CD4-positive, alpha-beta T cell treated with Interferon alpha-2 for 1 hour (primary cell): Measurements from ENCODE around the gene HSD17B7.

Experiments used
- DNase-seq, 2 donors: peaks; one replicate each; pipeline ENCODE4 v3.0.0-alpha.2; 2020 to 2022

The HSD17B7 gene

GRCh38 chr1:162861101-162861500 is 70.6 kb downstream of the HSD17B7 start, which contains the start of gene CCDC190:
Gene CCDC190 (minus strand): TSS chr1:162861175. CDS start chr1:162859646, 1,529 bp downstream.
- no peak for DNase-seq

GRCh38 chr1:162861625-162862024 is 71.1 kb downstream of the HSD17B7 start:
- DNase-seq = no peak
